Stimulated activated CD4-positive, alpha-beta T cell treated with anti-CD3 and anti-CD28 coated beads, Interleukin-4, amount 100 ng/mL, for 1 hour (primary cell): ENCODE data around the gene USP32.
"Not testable (repeated sequence)": the region's sequence is repeated elsewhere in the genome, so short reads cannot be mapped to it uniquely, and the experiment has no call there.

ENCODE experiments used
- DNase-seq: peaks from one replicate; pipeline ENCODE4 v3.0.0-alpha.2; 2020

The USP32 gene

GRCh38 chr17:60293580-60294335 lies 98.2 kb downstream of the USP32 start:
- no peak for DNase-seq

- no peak for DNase-seq
These were observed 99.2 kb downstream of the USP32 start for GRCh38 chr17:60292697-60293096.

GRCh38 chr17:60284709-60285108 lies 107.2 kb downstream of the USP32 start:
- no peak for DNase-seq

- no peak for DNase-seq
These were observed 108.1 kb downstream of the USP32 start for GRCh38 chr17:60283816-60284215.

GRCh38 chr17:60280673-60281072 lies 111.3 kb downstream of the USP32 start:
- no peak for DNase-seq

- no peak for DNase-seq
These were observed 113.7 kb downstream of the USP32 start for GRCh38 chr17:60278237-60278636.

- no peak for DNase-seq
These were observed 114.7 kb downstream of the USP32 start for GRCh38 chr17:60277258-60277657.

GRCh38 chr17:60269417-60269816 lies 122.5 kb downstream of the USP32 start:
- DNase-seq = no peak

GRCh38 chr17:60260540-60260939 lies 131.4 kb downstream of the USP32 start:
- no peak for DNase-seq

GRCh38 chr17:60258313-60258712 lies 133.6 kb downstream of the USP32 start:
- no peak for DNase-seq

- DNase-seq = no peak
These were observed 135.8 kb downstream of the USP32 start for GRCh38 chr17:60256174-60256573.

GRCh38 chr17:60253048-60253447 lies 138.9 kb downstream of the USP32 start:
- no peak for DNase-seq

- no peak for DNase-seq
These were observed 139.5 kb downstream of the USP32 start for GRCh38 chr17:60252459-60252858.

GRCh38 chr17:60249290-60249826 lies 142.6 kb downstream of the USP32 start:
- no peak for DNase-seq

- no peak for DNase-seq
These were observed 143.2 kb downstream of the USP32 start for GRCh38 chr17:60248618-60249289.

- DNase-seq = no peak
These were observed 144.0 kb downstream of the USP32 start for GRCh38 chr17:60247836-60248461.

- DNase-seq = no peak
These were observed 147.3 kb downstream of the USP32 start for GRCh38 chr17:60244656-60245055.

GRCh38 chr17:60240290-60240689 lies 151.6 kb downstream of the USP32 start:
- DNase-seq = no peak

- DNase-seq = no peak
These were observed 160.2 kb downstream of the USP32 start for GRCh38 chr17:60231691-60232090.

- DNase-seq = no peak
These were observed 160.7 kb downstream of the USP32 start for GRCh38 chr17:60231234-60231633.

- no peak for DNase-seq
These were observed 161.6 kb downstream of the USP32 start for GRCh38 chr17:60230358-60230757.

GRCh38 chr17:60229188-60229802 lies 162.6 kb downstream of the USP32 start:
- DNase-seq = no peak

- not testable (repeated sequence) for DNase-seq
These were observed 164.7 kb downstream of the USP32 start for GRCh38 chr17:60227276-60227675.
